ENCODE data around the gene KCNQ1OT1.

Gene KCNQ1OT1

GRCh38 chr11:2577031-2577990 is 122.5 kb downstream of the KCNQ1OT1 start:
- no peaks in the 10 kb centered on the region for H3K36me3 ChIP-seq (ENCODE audit: control insufficient read depth in 2 of 2, insufficient read depth in 1 of 2, low read length in 2 of 2)
- CTCF ChIA-PET: no interaction called here
- POLR2A ChIA-PET: no interaction called here
- no peak overlapping the region for H3K27ac ChIP-seq (ENCODE audit: extremely low read depth, low read depth, low read length)
- no peaks in the 10 kb centered on the region for H3K9me3 ChIP-seq (ENCODE audit: control insufficient read depth, insufficient read depth, low read depth, low read length)
- H3K4me3 ChIP-seq (ENCODE audit: low read depth, low read length): no peak overlapping the region
- TF ChIP-seq ZNF677 (tag by site-specific recombination; IDR thresholded peaks at IDR 0.05) (no peak), ZIC2 (tag by site-specific recombination; IDR thresholded peaks at IDR 0.05) (peak; percentile 98)
- H3K4me1 ChIP-seq (ENCODE audit: control insufficient read depth, insufficient read depth, low read length): no peaks in the 10 kb centered on the region

GRCh38 chr11:2576549-2576948 is 123.2 kb downstream of the KCNQ1OT1 start:
- Histone ChIP-seq H3K4me3 (ENCODE audit: low read depth, low read length) (no peak overlapping the region), H3K36me3 (ENCODE audit: control insufficient read depth in 2 of 2, insufficient read depth in 1 of 2, low read length in 2 of 2) (no peaks in the 10 kb centered on the region), H3K9me3 (ENCODE audit: control insufficient read depth, insufficient read depth, low read depth, low read length) (no peaks in the 10 kb centered on the region), H3K27ac (ENCODE audit: extremely low read depth, low read depth, low read length) (no peak overlapping the region), H3K4me1 (ENCODE audit: control insufficient read depth, insufficient read depth, low read length) (no peaks in the 10 kb centered on the region)
- TF ChIP-seq ZNF239 (tag by site-specific recombination; IDR thresholded peaks at IDR 0.05) (no peak), TSHZ1 (tag by site-specific recombination; IDR thresholded peaks at IDR 0.05; ENCODE audit: borderline replicate concordance) (no peak), OVOL3 (tag by site-specific recombination; IDR thresholded peaks at IDR 0.05) (no peak), ZNF660 (tag by site-specific recombination; IDR thresholded peaks at IDR 0.05) (no peak), ZBTB6 (tag by site-specific recombination; IDR thresholded peaks at IDR 0.05) (no peak), INSM2 (tag by site-specific recombination; IDR thresholded peaks at IDR 0.05) (no peak), ZNF214 (tag by site-specific recombination; IDR thresholded peaks at IDR 0.05; ENCODE audit: borderline replicate concordance) (no peak), WT1 (tag by site-specific recombination; IDR thresholded peaks at IDR 0.05) (no peak), KLF1 (tag by site-specific recombination; IDR thresholded peaks at IDR 0.05) (no peak), ZBTB8A (tag by site-specific recombination; IDR thresholded peaks at IDR 0.05) (no peak), ZNF501 (tag by site-specific recombination; IDR thresholded peaks at IDR 0.05) (no peak), ZNF341 (tag by site-specific recombination; IDR thresholded peaks at IDR 0.05; ENCODE audit: low read depth) (no peak), ZNF645 (tag by site-specific recombination; IDR thresholded peaks at IDR 0.05) (no peak), TCF7L2 (IDR thresholded peaks at IDR 0.05; ENCODE audit: borderline replicate concordance, low read depth, low read length) (no peak), ZNF623 (tag by site-specific recombination; IDR thresholded peaks at IDR 0.05) (no peak)
- ChIA-PET CTCF (no interaction called here), POLR2A (no interaction called here)

Data from HEK293 (cell line).